ENCODE results near the gene NUTF2. TPM values are rescaled to one million over a fixed set of nuclear protein-coding genes. Genes with fewer than 3 reads are reported as not detected.
A peak's percentile ranks its signal among the peaks of the same experiment; 100 is the strongest.

NUTF2 gene
- total and polyA plus RNA-seq, 10 of the 15 experiments (the other 5 are each of a cell fraction or from before 2014, with no cell fraction given): 116 to 342 (median 202) TPM

- under 1% methylated on average over 26 of the region's 26 CpGs for WGBS (ENCODE audit: insufficient coverage, insufficient replicate concordance, low lambda C conversion rate, missing lambda C conversion rate)
- RAD21 ChIA-PET (ENCODE audit: unreplicated experiment): interaction anchor here (0.7 to 3.2 kb wide), 14 partner anchors 11 to 285 kb away, joined by 3 to 18 read pairs (median 4); partner anchors contain the start of genes GFOD2, NUTF2 and PSMB10
- Histone ChIP-seq H3K9ac (ENCODE audit: control insufficient read depth, insufficient read depth, low read length) (peak overlapping the region; percentile 86), H3K79me2 (ENCODE audit: control insufficient read depth, insufficient read depth, low read length) (peaks cover 47% of the 10 kb centered on the region), H3K9me3 (replicated peaks; ENCODE audit: control insufficient read depth, insufficient read depth, low read length) (no peaks in the 10 kb centered on the region), H3K27me3 (replicated peaks in 1 of 2; ENCODE audit: control insufficient read depth in 2 of 2, insufficient read depth in 2 of 2, low read length in 1 of 2) (no peaks in the 10 kb centered on the region), H3K27ac (ENCODE audit: control insufficient read depth, insufficient read depth) (peak overlapping the region; percentile 75), H4K20me1 (ENCODE audit: control insufficient read depth, insufficient read depth) (no peaks in the 10 kb centered on the region; the same call in 1 of the 2 replicates), H3K4me1 (ENCODE audit: control insufficient read depth, insufficient read depth, low read length) (peaks cover 29% of the 10 kb centered on the region), H3K4me2 (ENCODE audit: control insufficient read depth, insufficient read depth) (peak overlapping the region; percentile 77), H2AFZ (ENCODE audit: control insufficient read depth, low read depth, low read length) (peak overlapping the region; percentile 60), H3K4me3 (peak overlapping the region; percentile 94), H3K36me3 (ENCODE audit: control insufficient read depth in 2 of 2, insufficient read depth in 2 of 2, low read length in 1 of 2) (peaks cover 1 to 2% of the 10 kb centered on the region in 2 experiments; a peak in 1 of 4 replicates)
- no TSS peak for BruUV-seq (replicated peaks)
- POLR2A ChIA-PET: interaction anchor here (0.8 to 1.3 kb wide), 9 partner anchors 19 to 279 kb away, joined by 3 to 9 read pairs (median 4); partner anchors contain the start of genes GFOD2, NFATC3 and NUTF2
- intact Hi-C loops (cut with micrococcal nuclease; ENCODE audit: unreplicated experiment): loop anchor here (2.0 kb wide), 2 partner anchors 87 to 133 kb away; partner anchors contain the start of gene GFOD2
- CTCF ChIA-PET: interaction anchor here (0.7 to 3.0 kb wide), 14 partner anchors 10 to 292 kb away, joined by 3 to 41 read pairs (median 4); partner anchors contain the start of gene CARMIL2
- SMC1A ChIA-PET (ENCODE audit: uncharacterized antibody, unreplicated experiment): interaction anchor here (0.8 to 2.0 kb wide), 12 partner anchors 10 to 314 kb away, joined by 3 to 13 read pairs (median 4); partner anchors contain the start of gene GFOD2
- ATAC-seq (peak; percentile 1), FAIRE-seq (no peak), DNase-seq (ENCODE audit: low read depth, low spot score) (no peak)
- in situ Hi-C loops (cut with MboI): no loop called here
- TF ChIP-seq TCF12 (IDR thresholded peaks at IDR 0.05; ENCODE audit: low read depth, low read length): 0 out of 2 replicates have a peak, but pooled peaks have one; percentile 10
- TF ChIP-seq NFXL1 (IDR thresholded peaks at IDR 0.05; ENCODE audit: borderline replicate concordance): no peak
- TF ChIP-seq ZNF274 (IDR thresholded peaks at IDR 0.05; ENCODE audit: insufficient read depth, insufficient read length): no peak
- TF ChIP-seq RB1 (IDR thresholded peaks at IDR 0.05; ENCODE audit: borderline replicate concordance): peak; percentile 63; the same call in 1 of the 2 replicates
- no peak for TF ChIP-seq IKZF2 (IDR thresholded peaks at IDR 0.05)
- no peak for TF ChIP-seq PML (IDR thresholded peaks at IDR 0.05; ENCODE audit: low read length)
- no peak for TF ChIP-seq MXI1 (IDR thresholded peaks at IDR 0.05; ENCODE audit: low read depth, low read length)
- no peak for TF ChIP-seq USF1 (IDR thresholded peaks at IDR 0.05; ENCODE audit: borderline replicate concordance, extremely low read length, insufficient read depth, low read depth, low read length)
- TF ChIP-seq GABPA (IDR thresholded peaks at IDR 0.05; ENCODE audit: low read depth): no peak
- TF ChIP-seq LARP7 (IDR thresholded peaks at IDR 0.05): 0 out of 2 replicates have a peak, but pooled peaks have one; percentile 49
- no peak for TF ChIP-seq BHLHE40 (IDR thresholded peaks at IDR 0.05; ENCODE audit: borderline replicate concordance in 1 of 2, low read depth in 2 of 2, low read length in 1 of 2)
- TF ChIP-seq SREBF1 (IDR thresholded peaks at IDR 0.05; ENCODE audit: low read length): no peak
- 0 out of 4 replicates have a peak, but pooled peaks of 1 of the 2 experiments have one; percentile 15 for TF ChIP-seq SRF (IDR thresholded peaks at IDR 0.05; ENCODE audit: low read depth in 2 of 2, low read length in 2 of 2)
- TF ChIP-seq FOS (IDR thresholded peaks at IDR 0.05; ENCODE audit: borderline replicate concordance, extremely low read depth, insufficient read length): no peak
- no peak for TF ChIP-seq SUPT20H (IDR thresholded peaks at IDR 0.05; ENCODE audit: borderline replicate concordance, control insufficient read depth, low read depth, low read length)
- no peak for TF ChIP-seq SP1 (IDR thresholded peaks at IDR 0.05; ENCODE audit: low read depth, low read length)
- no peak for TF ChIP-seq PBX3 (IDR thresholded peaks at IDR 0.05; ENCODE audit: insufficient replicate concordance, low read depth, low read length)
- TF ChIP-seq HDAC2 (IDR thresholded peaks at IDR 0.05): no peak
- TF ChIP-seq NKRF (conservative IDR thresholded peaks at IDR 0.05): peak; percentile 74; the same call in 1 of the 2 replicates
Measured at GRCh38 chr16:67805718-67806427, 40.9 kb upstream of the NUTF2 start.

All from GM12878 (cell line).